Daoy (cell line): ENCODE data around the gene MSX2. TPM values are rescaled to one million over a fixed set of nuclear protein-coding genes. Genes with fewer than 3 reads are reported as not detected.
"Not testable (repeated sequence)": the region's sequence is repeated elsewhere in the genome, so short reads cannot be mapped to it uniquely, and the experiment has no call there.

Experiments used
- DNase-seq: peaks from one replicate; pipeline ENCODE4 v3.0.0-alpha.2; 2015; ENCODE audit warnings: low read depth
- total RNA-seq: library from RNA; depleted of rRNA; stranded (reverse); fragments of >200 nt; shearing (Covaris generic); gene quantifications from 2 replicates; pipeline ENCODE4 v1.2.3, GENCODE V29; 2014

Gene MSX2
- total RNA-seq, 1 experiment from 2014 or later = 13.4 TPM

GRCh38 chr5:174733091-174733690, 8.8 kb downstream of the MSX2 start:
- DNase-seq = no peak

DNA sequence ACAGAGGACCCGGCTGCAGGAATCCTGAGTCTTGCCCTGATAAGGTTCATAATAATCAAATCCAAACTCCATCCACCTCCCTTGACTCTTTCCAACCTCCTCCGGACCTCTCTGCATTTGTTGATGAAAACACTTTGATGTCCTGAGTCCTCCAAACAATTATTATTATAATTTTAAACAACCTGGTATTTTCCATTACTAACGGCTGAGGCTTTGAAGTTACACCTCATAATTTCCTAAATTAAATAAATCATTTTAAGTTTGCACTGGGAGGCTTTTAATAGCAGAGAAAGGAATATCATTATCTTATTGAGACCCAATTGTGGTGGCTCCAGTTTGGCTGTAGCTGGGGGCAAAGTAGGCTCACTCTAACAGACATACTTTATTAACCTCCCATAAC, 9.5 kb downstream of the MSX2 start:
- DNase-seq = no peak

GRCh38 chr5:174734571-174735497, 10.5 kb downstream of the MSX2 start:
- DNase-seq = peak; percentile 54

GRCh38 chr5:174735498-174736330, 11.3 kb downstream of the MSX2 start:
- peak; percentile 73 for DNase-seq

- peak; percentile 90 for DNase-seq
Measured at GRCh38 chr5:174736331-174736721, 11.9 kb downstream of the MSX2 start.

DNA sequence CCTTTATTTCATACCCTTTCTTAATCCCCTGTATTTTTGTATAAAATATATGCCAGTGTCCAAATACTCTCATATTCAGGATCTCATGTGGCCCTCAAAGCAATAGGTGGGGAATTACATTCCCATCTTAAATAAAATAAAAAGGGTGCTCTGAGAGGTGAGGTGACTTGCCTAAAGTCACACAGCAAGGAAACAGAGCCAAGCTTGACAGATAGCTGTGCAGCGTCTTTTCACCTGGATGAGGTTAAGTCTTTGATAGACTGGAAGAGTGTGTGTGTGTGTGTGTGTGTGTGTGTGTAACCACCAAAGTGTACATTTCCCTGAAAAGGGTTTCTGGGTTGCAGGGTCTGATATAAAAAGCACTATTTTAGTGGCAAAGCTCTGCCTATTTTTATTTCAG, 12.4 kb downstream of the MSX2 start:
- DNase-seq = no peak

GRCh38 chr5:174737330-174737729, 12.9 kb downstream of the MSX2 start:
- DNase-seq = peak; percentile 69

DNA sequence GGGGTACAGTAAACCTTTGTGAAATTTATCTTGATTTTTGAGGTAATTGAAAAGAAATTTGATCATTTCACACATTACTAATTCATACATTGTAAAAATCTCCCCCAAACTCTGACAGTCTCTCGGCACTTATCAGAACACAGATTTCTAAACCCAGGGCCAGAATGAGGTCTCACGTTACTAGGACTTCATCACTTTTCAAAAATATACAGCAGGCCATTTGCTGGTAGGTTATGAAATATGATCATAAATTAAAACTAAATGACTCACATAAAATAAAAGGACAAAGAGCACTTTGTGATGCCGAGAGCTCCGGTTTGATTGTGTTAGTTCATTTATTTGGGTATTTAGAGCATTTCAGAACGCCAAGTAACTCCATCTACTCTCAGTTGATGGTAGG, 17.0 kb downstream of the MSX2 start:
- no peak for DNase-seq

DNA sequence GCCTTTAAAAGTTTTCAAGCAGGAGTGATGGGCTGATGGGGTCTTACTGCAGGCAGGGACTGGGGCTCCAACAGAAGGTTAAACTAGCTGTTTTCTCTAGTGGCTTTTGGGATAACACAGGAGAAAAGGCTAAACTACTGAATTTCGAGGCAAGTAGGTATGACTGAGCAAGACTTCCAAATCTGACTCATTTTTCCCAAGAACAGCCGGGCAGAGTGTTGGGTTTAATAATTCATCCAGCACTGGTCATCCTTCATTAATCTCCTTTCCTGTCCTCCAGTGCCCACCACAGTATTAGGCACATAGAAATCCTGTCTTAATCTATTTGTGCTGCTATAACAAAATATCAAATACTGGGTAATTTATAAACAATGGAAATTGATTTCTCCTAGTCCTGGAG, 20.5 kb downstream of the MSX2 start:
- no peak for DNase-seq

DNA sequence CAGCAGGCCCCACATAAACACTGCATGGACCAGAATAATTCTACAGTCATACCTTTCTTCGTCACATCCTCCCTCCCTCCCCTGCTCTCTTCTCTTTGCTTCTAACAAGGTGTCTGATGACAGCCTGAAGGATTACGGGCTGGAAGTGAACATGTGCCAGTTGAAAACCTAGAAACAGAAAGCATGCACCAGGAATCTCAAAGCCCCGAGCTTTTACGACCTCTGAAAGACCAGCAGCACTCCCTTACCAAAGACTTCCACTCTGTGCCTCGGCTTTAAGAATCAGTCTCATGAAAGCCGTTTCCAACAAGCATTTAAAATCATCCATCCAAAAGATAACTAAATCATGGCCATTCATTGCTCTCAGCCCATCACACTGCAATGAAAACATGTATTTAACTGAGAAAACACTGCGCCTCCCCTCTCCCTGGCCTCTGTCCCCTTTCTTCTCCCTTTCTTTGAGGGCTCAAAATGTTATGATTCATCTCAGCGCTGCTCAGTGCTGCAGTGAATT, 21.3 kb downstream of the MSX2 start:
- DNase-seq = no peak

DNA sequence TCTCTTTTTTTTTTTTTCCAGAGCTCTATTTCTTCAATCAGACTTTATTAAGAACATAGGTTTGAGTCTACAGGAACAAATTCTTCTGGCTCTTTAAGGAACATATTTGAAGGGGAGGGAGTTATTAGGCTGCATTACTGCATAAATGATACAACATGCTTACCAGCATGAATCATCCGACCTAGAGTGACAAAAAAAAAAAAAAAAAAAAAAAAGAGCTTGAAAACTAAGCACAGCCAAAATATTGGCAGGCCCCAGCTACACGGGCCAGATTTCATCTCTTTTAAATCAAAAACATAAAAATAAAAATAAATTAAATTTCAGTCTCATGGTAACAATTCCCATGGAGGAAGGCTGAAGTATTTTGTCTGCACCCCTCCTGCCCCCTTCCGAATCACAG, 26.3 kb downstream of the MSX2 start:
- peak; percentile 52 for DNase-seq

DNA sequence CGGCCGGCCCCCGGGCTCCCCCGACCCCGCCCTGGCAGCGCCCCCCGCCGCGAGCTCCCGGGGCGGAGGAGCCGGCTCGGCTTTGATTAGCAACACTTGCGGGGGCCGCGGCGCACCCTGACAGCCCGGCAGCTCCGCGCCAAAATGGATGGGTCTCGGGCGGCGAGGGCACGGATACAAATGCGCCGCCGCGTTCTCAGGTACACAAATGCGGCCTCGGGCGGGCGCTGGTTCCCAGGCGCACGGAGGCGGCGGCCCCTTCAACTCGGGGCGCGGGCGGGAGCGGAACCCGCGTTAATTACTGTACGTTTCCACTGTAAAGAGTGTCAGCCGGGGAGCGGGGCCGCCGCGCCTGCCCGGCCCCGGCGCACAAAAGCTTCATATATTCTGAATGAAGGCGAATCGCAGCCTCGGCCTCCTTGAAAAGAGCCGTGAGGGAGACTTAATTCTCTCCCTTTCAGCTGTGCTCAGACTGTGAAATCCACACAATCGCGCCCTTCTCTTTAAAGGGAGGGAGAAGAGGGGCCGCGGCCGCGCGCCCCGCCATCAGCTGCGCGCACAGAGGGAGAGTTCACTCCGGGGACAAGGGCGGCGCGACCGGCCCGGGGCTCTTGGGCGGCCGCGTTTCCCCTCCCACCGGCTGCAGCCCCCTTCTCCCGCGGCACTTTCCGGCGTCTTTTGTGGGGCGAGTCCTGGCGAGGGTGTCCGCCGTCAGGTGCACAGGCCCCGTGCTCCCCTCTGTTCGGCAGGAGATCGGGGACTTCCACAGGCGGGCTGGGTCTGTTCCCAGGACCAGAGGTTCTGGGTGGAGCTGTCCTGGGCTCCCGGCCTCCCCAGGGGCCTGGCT, 27.0 kb downstream of the MSX2 start:
- DNase-seq = peak; percentile 65

DNA sequence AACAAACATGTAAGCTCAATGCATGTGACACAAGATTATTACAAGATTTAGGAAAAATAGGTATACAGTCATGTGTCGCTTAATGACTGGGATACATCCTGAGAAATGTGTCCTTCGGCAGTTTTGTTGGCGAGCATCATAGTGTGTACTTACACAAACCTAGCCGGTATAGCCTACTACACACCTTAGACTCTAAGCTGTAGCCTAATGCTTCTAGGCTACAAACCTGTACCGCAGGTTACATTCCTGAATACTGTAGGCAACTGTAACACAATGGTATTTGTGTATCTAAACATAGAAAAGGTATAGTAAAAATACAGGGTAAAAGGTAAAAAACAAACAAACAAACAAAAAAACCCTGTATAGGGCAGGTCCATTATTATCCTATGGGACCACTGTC, 27.7 kb downstream of the MSX2 start:
- no peak for DNase-seq

DNA sequence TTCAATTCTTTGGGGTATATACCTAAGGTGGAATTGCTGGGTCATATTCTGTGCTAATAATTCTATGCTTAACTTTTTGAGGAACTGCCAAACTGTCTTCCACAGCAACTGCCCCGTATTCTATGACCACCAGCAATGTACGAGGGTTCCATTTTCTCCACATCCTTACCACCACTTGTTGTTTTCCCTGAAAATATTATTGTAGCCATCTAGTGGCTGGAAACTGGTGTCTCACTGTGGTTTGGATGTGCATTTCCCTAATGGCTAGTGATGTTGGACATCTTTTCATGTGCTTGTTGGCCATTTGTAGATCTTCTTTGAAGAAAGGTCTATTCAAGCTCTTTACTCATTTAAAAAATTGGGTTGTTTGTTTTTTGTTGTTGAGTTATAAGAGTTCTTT, 30.7 kb downstream of the MSX2 start:
- peak; percentile 42 for DNase-seq

GRCh38 chr5:174759091-174759490, 34.7 kb downstream of the MSX2 start:
- no peak for DNase-seq

DNA sequence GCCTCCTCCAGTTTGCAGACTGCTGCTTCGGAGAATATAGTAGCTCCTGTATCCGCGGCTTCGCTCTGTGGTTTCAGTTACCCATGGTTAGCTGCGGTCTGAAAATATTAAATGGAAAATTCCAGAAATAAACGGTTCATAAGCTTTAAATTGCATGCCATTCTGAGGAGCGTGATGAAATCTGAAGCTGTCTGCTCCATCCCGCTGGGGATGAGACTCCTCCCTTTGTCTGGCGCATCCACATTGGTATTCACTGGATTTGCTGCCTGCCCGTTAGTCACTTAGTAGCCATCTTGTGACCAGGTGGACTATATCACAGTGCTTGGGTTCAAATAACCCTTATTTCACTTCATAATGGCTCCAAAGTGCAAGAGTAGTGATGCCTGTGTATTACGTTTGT, 36.3 kb downstream of the MSX2 start:
- peak; percentile 55 for DNase-seq

- not testable (repeated sequence) for DNase-seq
Measured at GRCh38 chr5:174761341-174761740, 37.0 kb downstream of the MSX2 start.

DNA sequence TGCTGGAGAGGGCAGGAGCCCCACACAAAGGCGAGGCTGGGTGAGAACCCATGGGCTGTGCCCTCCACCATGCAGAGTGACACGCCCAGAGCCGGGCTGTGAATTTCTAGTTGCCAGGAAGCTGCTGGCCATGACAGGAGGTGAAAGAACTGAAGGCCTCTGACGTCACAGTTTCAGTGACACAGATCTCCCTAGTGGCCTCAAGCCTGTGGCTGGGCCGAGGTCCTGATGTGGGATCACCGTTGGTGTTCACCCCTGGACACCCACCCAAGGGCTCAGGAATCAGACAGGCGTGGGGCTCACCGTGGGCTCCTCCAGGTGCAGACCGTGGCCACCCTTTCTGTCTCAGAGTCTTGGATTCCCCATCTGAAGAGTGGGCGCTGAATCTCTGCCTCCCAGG, 39.9 kb downstream of the MSX2 start:
- no peak for DNase-seq

- no peak for DNase-seq
Measured at GRCh38 chr5:174765540-174765939, 41.2 kb downstream of the MSX2 start.

GRCh38 chr5:174767670-174768069, 43.3 kb downstream of the MSX2 start:
- DNase-seq = no peak

- no peak for DNase-seq
Measured at GRCh38 chr5:174769005-174769404, 44.6 kb downstream of the MSX2 start.
